ENCODE data around the gene PNPLA7. TPM values are rescaled to one million over a fixed set of nuclear protein-coding genes. Genes with fewer than 3 reads are reported as not detected.

Gene PNPLA7
- total RNA-seq, 1 experiment from 2014 or later: 1.8 TPM

GRCh38 chr9:137417161-137418021 lies 132.8 kb downstream of the PNPLA7 start:
- intact Hi-C loops (cut with micrococcal nuclease): no loop called here
- no peak overlapping the region for H2AFZ ChIP-seq (ENCODE audit: low read depth, low read length, poor library complexity, severe bottlenecking)
- no peak for TF ChIP-seq ZFX (IDR thresholded peaks at IDR 0.05)
- TF ChIP-seq, protein P1, sequence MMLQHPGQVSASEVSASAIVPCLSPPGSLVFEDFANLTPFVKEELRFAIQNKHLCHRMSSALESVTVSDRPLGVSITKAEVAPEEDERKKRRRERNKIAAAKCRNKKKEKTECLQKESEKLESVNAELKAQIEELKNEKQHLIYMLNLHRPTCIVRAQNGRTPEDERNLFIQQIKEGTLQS (IDR thresholded peaks at IDR 0.05): no peak
- TF ChIP-seq RAD21 (IDR thresholded peaks at IDR 0.05; ENCODE audit: low read depth): no peak
- TF ChIP-seq CEBPB (IDR thresholded peaks at IDR 0.05; ENCODE audit: low read depth): no peak
- TF ChIP-seq, protein P2, sequence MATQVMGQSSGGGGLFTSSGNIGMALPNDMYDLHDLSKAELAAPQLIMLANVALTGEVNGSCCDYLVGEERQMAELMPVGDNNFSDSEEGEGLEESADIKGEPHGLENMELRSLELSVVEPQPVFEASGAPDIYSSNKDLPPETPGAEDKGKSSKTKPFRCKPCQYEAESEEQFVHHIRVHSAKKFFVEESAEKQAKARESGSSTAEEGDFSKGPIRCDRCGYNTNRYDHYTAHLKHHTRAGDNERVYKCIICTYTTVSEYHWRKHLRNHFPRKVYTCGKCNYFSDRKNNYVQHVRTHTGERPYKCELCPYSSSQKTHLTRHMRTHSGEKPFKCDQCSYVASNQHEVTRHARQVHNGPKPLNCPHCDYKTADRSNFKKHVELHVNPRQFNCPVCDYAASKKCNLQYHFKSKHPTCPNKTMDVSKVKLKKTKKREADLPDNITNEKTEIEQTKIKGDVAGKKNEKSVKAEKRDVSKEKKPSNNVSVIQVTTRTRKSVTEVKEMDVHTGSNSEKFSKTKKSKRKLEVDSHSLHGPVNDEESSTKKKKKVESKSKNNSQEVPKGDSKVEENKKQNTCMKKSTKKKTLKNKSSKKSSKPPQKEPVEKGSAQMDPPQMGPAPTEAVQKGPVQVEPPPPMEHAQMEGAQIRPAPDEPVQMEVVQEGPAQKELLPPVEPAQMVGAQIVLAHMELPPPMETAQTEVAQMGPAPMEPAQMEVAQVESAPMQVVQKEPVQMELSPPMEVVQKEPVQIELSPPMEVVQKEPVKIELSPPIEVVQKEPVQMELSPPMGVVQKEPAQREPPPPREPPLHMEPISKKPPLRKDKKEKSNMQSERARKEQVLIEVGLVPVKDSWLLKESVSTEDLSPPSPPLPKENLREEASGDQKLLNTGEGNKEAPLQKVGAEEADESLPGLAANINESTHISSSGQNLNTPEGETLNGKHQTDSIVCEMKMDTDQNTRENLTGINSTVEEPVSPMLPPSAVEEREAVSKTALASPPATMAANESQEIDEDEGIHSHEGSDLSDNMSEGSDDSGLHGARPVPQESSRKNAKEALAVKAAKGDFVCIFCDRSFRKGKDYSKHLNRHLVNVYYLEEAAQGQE (IDR thresholded peaks at IDR 0.05; ENCODE audit: low read depth): no peak
- TF ChIP-seq, protein P3, sequence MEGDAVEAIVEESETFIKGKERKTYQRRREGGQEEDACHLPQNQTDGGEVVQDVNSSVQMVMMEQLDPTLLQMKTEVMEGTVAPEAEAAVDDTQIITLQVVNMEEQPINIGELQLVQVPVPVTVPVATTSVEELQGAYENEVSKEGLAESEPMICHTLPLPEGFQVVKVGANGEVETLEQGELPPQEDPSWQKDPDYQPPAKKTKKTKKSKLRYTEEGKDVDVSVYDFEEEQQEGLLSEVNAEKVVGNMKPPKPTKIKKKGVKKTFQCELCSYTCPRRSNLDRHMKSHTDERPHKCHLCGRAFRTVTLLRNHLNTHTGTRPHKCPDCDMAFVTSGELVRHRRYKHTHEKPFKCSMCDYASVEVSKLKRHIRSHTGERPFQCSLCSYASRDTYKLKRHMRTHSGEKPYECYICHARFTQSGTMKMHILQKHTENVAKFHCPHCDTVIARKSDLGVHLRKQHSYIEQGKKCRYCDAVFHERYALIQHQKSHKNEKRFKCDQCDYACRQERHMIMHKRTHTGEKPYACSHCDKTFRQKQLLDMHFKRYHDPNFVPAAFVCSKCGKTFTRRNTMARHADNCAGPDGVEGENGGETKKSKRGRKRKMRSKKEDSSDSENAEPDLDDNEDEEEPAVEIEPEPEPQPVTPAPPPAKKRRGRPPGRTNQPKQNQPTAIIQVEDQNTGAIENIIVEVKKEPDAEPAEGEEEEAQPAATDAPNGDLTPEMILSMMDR (IDR thresholded peaks at IDR 0.05 in 2 of 3, conservative IDR thresholded peaks at IDR 0.05 in 1 of 3; ENCODE audit: borderline replicate concordance in 1 of 3, insufficient read depth in 1 of 3, low read depth in 2 of 3, low read length in 2 of 3): no peak
- no peak for TF ChIP-seq TCF7L2 (IDR thresholded peaks at IDR 0.05; ENCODE audit: borderline replicate concordance, extremely low read depth, insufficient read depth, insufficient read length)
- ChIA-PET CTCF (no interaction called here), POLR2A (no interaction called here), RAD21 (ENCODE audit: low non-redundant PET in 1 of 2, low total read pairs in 2 of 2, uncharacterized antibody in 2 of 2, unreplicated experiment in 2 of 2) (no interaction called here)
- no TSS peak for BruUV-seq (replicated peaks)
- peaks cover 60% of the 10 kb centered on the region for H3K79me2 ChIP-seq (ENCODE audit: insufficient read depth, low read length)
- no peaks in the 10 kb centered on the region; a peak in 1 of 4 replicates for H3K36me3 ChIP-seq (ENCODE audit: control insufficient read depth in 1 of 2, insufficient read depth in 2 of 2, low read length in 2 of 2)
- no peak for DNase-seq (ENCODE audit: low read depth, low spot score)
- no peak overlapping the region for H3K4me3 ChIP-seq (replicated peaks in 1 of 2; ENCODE audit: low read depth in 1 of 2, low read length in 2 of 2)
- no peaks in the 10 kb centered on the region for H3K9me3 ChIP-seq (ENCODE audit: control insufficient read depth in 1 of 2, insufficient read depth in 1 of 2, low read depth in 1 of 2, low read length in 2 of 2)
- no peak overlapping the region for H3K4me2 ChIP-seq (ENCODE audit: low read length)
- no peaks in the 10 kb centered on the region for H3K9me2 ChIP-seq (ENCODE audit: insufficient read depth)
- H3K9ac ChIP-seq (ENCODE audit: low read length): no peak overlapping the region
- H3K27ac ChIP-seq (ENCODE audit: low read depth, low read length): no peak overlapping the region
- H3K4me1 ChIP-seq (ENCODE audit: control insufficient read depth in 1 of 2, insufficient read depth in 2 of 2, low read length in 2 of 2): peaks cover 26 to 34% of the 10 kb centered on the region in 2 experiments
- no peak for ATAC-seq
- no peaks in the 10 kb centered on the region for H3K27me3 ChIP-seq (ENCODE audit: insufficient read depth, low read length)
- no peaks in the 10 kb centered on the region for H4K20me1 ChIP-seq (ENCODE audit: insufficient read depth)
